ENCODE measurements around the gene VWA3B. TPM values are rescaled to one million over a fixed set of nuclear protein-coding genes. Genes with fewer than 3 reads are reported as not detected.
"Not testable (repeated sequence)": the region's sequence is repeated elsewhere in the genome, so short reads cannot be mapped to it uniquely, and the experiment has no call there.

Gene VWA3B
- polyA plus RNA-seq, 1 donor (not counting 4 experiments of a cell fraction or from before 2014, with no cell fraction given), result not detected

- no peaks in the 10 kb centered on the region for H3K36me3 ChIP-seq (ENCODE audit: control insufficient read depth in 2 of 2, extremely low read depth in 1 of 2, insufficient read depth in 2 of 2, low read length in 2 of 2)
- H3K27me3 ChIP-seq (ENCODE audit: control insufficient read depth, extremely low read depth, insufficient read depth, low read length), result peaks cover 11% of the 10 kb centered on the region
- no peak overlapping the region for H3K4me2 ChIP-seq (ENCODE audit: control insufficient read depth, extremely low read depth, insufficient read depth, low read depth, low read length)
- no peaks in the 10 kb centered on the region for H3K79me2 ChIP-seq (ENCODE audit: control insufficient read depth, insufficient read depth, low read length)
- dilution Hi-C loops (cut with MboI; ENCODE audit: extremely low pct_ligation_motif_present, low sequenced_read_pairs), result no loop called here
- TF ChIP-seq CTCF (optimal IDR thresholded peaks at IDR 0.05 in 1 of 3, IDR thresholded peaks at IDR 0.05 in 1 of 3, conservative IDR thresholded peaks at IDR 0.05 in 1 of 3; ENCODE audit: extremely low read depth in 1 of 3, insufficient read depth in 2 of 3, low read length in 3 of 3), result no peak
- no peak for TF ChIP-seq EZH2 (IDR thresholded peaks at IDR 0.05; ENCODE audit: low read length)
- H4K20me1 ChIP-seq (ENCODE audit: control insufficient read depth, extremely low read depth, insufficient read depth, low read length), result no peaks in the 10 kb centered on the region
- no peaks in the 10 kb centered on the region for H3K9me3 ChIP-seq (ENCODE audit: control insufficient read depth, low read depth, low read length)
- no peak overlapping the region for H2AFZ ChIP-seq (ENCODE audit: control insufficient read depth, low read length)
- no peak for FAIRE-seq
- no peaks in the 10 kb centered on the region for H3K4me1 ChIP-seq (ENCODE audit: control insufficient read depth, extremely low read depth, insufficient read depth, low read length)
- no peak overlapping the region for H3K9ac ChIP-seq (ENCODE audit: control insufficient read depth, extremely low read depth, insufficient read depth, low read length)
- DNase-seq (ENCODE audit: low read depth, low spot score), result no peak
- no peak overlapping the region for H3K4me3 ChIP-seq (ENCODE audit: control insufficient read depth in 2 of 3, extremely low read depth in 1 of 3, insufficient read depth in 2 of 3, low read depth in 1 of 3, low read length in 3 of 3)
- no peaks in the 10 kb centered on the region for H3K9me1 ChIP-seq (ENCODE audit: control insufficient read depth, extremely low read depth, insufficient read depth, low read length)
- no peak overlapping the region for H3K27ac ChIP-seq (ENCODE audit: control insufficient read depth, insufficient read depth, low read length)
Measured at GRCh38 chr2:98300141-98300874, 213.3 kb downstream of the VWA3B start.

GRCh38 chr2:98301469-98301868, 214.5 kb downstream of the VWA3B start:
- H3K4me2 ChIP-seq (ENCODE audit: control insufficient read depth, extremely low read depth, insufficient read depth, low read depth, low read length), result no peak overlapping the region
- no peaks in the 10 kb centered on the region for H3K9me3 ChIP-seq (ENCODE audit: control insufficient read depth, low read depth, low read length)
- TF ChIP-seq CTCF (optimal IDR thresholded peaks at IDR 0.05 in 1 of 3, IDR thresholded peaks at IDR 0.05 in 1 of 3, conservative IDR thresholded peaks at IDR 0.05 in 1 of 3; ENCODE audit: extremely low read depth in 1 of 3, insufficient read depth in 2 of 3, low read length in 3 of 3) (no peak), EZH2 (IDR thresholded peaks at IDR 0.05; ENCODE audit: low read length) (no peak)
- no peaks in the 10 kb centered on the region for H3K36me3 ChIP-seq (ENCODE audit: control insufficient read depth in 2 of 2, extremely low read depth in 1 of 2, insufficient read depth in 2 of 2, low read length in 2 of 2)
- H3K9ac ChIP-seq (ENCODE audit: control insufficient read depth, extremely low read depth, insufficient read depth, low read length), result no peak overlapping the region
- no peaks in the 10 kb centered on the region for H4K20me1 ChIP-seq (ENCODE audit: control insufficient read depth, extremely low read depth, insufficient read depth, low read length)
- H3K79me2 ChIP-seq (ENCODE audit: control insufficient read depth, insufficient read depth, low read length), result no peaks in the 10 kb centered on the region
- no peak overlapping the region for H2AFZ ChIP-seq (ENCODE audit: control insufficient read depth, low read length)
- peaks cover 5% of the 10 kb centered on the region for H3K27me3 ChIP-seq (ENCODE audit: control insufficient read depth, extremely low read depth, insufficient read depth, low read length)
- no peaks in the 10 kb centered on the region for H3K4me1 ChIP-seq (ENCODE audit: control insufficient read depth, extremely low read depth, insufficient read depth, low read length)
- no peak for FAIRE-seq
- H3K27ac ChIP-seq (ENCODE audit: control insufficient read depth, insufficient read depth, low read length), result no peak overlapping the region
- dilution Hi-C loops (cut with MboI; ENCODE audit: extremely low pct_ligation_motif_present, low sequenced_read_pairs), result no loop called here
- no peaks in the 10 kb centered on the region for H3K9me1 ChIP-seq (ENCODE audit: control insufficient read depth, extremely low read depth, insufficient read depth, low read length)
- no peak overlapping the region for H3K4me3 ChIP-seq (ENCODE audit: control insufficient read depth in 2 of 3, extremely low read depth in 1 of 3, insufficient read depth in 2 of 3, low read depth in 1 of 3, low read length in 3 of 3)
- no peak for DNase-seq (ENCODE audit: low read depth, low spot score)

DNA sequence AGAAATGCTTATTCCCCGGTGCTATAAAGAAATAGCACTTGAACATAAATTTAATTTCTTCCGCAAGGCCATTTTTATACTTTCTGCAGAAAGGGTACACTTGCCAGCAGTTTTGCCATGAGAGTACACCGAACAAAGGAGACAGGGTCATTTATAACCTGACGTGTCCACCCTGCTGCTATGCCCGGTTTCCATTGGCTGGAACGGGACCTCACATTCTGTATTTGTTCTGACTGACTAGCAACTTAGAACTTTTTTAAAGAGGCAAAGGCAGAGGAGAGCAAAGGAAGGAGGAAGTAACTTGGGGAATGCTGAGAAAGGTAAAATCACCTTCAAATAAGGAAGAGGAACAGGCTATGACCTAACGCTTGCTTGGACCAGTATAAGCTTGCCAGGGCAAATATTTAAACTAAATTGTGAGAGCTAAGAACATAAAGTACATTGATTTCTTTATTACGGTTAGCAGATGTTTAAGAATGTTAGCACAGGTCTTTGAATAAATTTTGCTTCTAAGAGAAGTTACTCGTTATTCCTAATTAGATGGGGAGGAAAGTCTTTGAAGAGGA, 220.2 kb downstream of the VWA3B start:
- dilution Hi-C loops (cut with MboI; ENCODE audit: extremely low pct_ligation_motif_present, low sequenced_read_pairs); H3K79me2 ChIP-seq (ENCODE audit: control insufficient read depth, insufficient read depth, low read length): not testable (repeated sequence)

More for the DNA sequence above, 220.2 kb downstream of the VWA3B start:
- not testable (repeated sequence) for H3K36me3 ChIP-seq (ENCODE audit: control insufficient read depth in 2 of 2, extremely low read depth in 1 of 2, insufficient read depth in 2 of 2, low read length in 2 of 2); H2AFZ ChIP-seq (ENCODE audit: control insufficient read depth, low read length); H3K27me3 ChIP-seq (ENCODE audit: control insufficient read depth, extremely low read depth, insufficient read depth, low read length); H3K9ac ChIP-seq (ENCODE audit: control insufficient read depth, extremely low read depth, insufficient read depth, low read length); H3K9me3 ChIP-seq (ENCODE audit: control insufficient read depth, low read depth, low read length); H3K9me1 ChIP-seq (ENCODE audit: control insufficient read depth, extremely low read depth, insufficient read depth, low read length); H3K4me3 ChIP-seq (ENCODE audit: control insufficient read depth in 2 of 3, extremely low read depth in 1 of 3, insufficient read depth in 2 of 3, low read depth in 1 of 3, low read length in 3 of 3); H4K20me1 ChIP-seq (ENCODE audit: control insufficient read depth, extremely low read depth, insufficient read depth, low read length); FAIRE-seq; DNase-seq (ENCODE audit: low read depth, low spot score); H3K4me2 ChIP-seq (ENCODE audit: control insufficient read depth, extremely low read depth, insufficient read depth, low read depth, low read length); H3K4me1 ChIP-seq (ENCODE audit: control insufficient read depth, extremely low read depth, insufficient read depth, low read length); H3K27ac ChIP-seq (ENCODE audit: control insufficient read depth, insufficient read depth, low read length)

Data from keratinocyte (primary cell).